Activated CD4-positive, alpha-beta memory T cell treated with anti-CD3 and anti-CD28 coated beads for 36 hours (primary cell): ENCODE results near the gene ALAD. TPM values are rescaled to one million over a fixed set of nuclear protein-coding genes. Genes with fewer than 3 reads are reported as not detected.
"Not testable (repeated sequence)": the region's sequence is repeated elsewhere in the genome, so short reads cannot be mapped to it uniquely, and the experiment has no call there.

Experiments
- CTCF ChIA-PET: fragments of 350-600 bp; sonication (Branson Sonifier 250); formaldehyde crosslinking; loops from one replicate; lab custom pipeline; 2021; ENCODE audit warnings: antibody characterized with exemption, inconsistent platforms; lab: Charles Lee
- POLR2A ChIA-PET: fragments of 350-600 bp; sonication (Branson Sonifier 250); formaldehyde crosslinking; loops from one replicate; lab custom pipeline; 2021; ENCODE audit warnings: antibody characterized with exemption; lab: Charles Lee
- DNase-seq: peaks from one replicate; pipeline ENCODE4 v3.0.0-alpha.2; 2020
- H3K27ac Mint-ChIP-seq: one replicate; pipeline ENCODE4 v1.8.0; 2021; ENCODE audit warnings: mixed read lengths
- H3K27me3 Mint-ChIP-seq: one replicate; pipeline ENCODE4 v1.8.0; 2021; ENCODE audit warnings: mixed read lengths
- H3K36me3 Mint-ChIP-seq: one replicate; pipeline ENCODE4 v1.8.0; 2021; ENCODE audit warnings: mixed read lengths
- H3K4me1 Mint-ChIP-seq: one replicate; pipeline ENCODE4 v1.8.0; 2021; ENCODE audit warnings: low read depth, mixed read lengths
- H3K4me3 Mint-ChIP-seq: one replicate; pipeline ENCODE4 v1.8.0; 2021; ENCODE audit warnings: mild to moderate bottlenecking, mixed read lengths
- H3K9me3 Mint-ChIP-seq: one replicate; pipeline ENCODE4 v1.8.0; 2021; ENCODE audit warnings: mixed read lengths
- intact Hi-C: fragments of 100-400 bp; cut with micrococcal nuclease; formaldehyde crosslinking; loops from one replicate; pipeline ENCODE4 v1.15.1; 2023
- total RNA-seq, 2 experiments: library from RNA; stranded (reverse); gene quantifications; one replicate each; pipeline ENCODE4 v1.2.3, GENCODE V29; 2021

ALAD gene
- 10 to 100 TPM; 21.4 to 22.9 TPM for total RNA-seq

DNA sequence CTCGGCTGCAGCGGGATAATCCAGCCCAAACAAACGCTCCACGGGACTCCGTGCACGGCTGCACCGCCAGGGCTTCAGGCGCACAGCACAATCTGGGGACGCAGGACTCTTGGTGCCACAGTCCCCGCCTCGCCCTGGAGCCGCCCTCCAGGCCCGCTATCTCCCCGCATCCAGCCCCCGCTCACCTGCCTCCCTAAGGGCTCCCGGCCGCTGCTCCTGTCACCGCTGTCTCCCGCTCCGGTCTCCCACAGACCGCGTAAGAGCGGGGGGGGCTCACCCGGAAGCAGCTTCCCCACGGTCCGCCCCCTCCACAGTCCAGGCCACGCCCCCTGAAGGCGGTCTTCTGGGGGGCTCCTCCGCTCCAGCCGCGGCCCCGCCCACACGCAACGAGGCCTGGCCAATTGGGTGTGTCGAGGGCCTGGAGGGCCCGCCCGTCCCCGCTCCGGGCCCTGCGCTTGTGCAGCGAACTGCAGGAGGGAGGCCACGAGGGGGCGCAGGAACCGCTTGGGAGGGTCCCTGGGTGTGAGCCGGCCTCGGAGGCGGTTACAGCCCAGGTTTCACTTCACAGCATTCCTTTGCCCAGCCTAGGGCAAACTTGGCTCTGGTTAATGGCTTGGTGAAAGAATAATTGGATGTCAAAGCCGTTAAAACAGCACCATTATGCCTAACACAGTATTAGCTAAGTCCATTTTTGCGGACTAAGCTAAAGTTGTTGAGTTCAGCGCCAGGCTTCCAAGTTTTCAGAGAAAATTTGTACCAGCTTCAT, at the start of gene ALAD:
TSS of gene ALAD (minus strand) at position 258 of the 766 bp plus-strand sequence. CDS start 7,725 bp downstream, outside the sequence.
- Mint-ChIP-seq H3K36me3 (no peaks in the 10 kb centered on the region), H3K4me3 (peak within 1 kb of the TSS; percentile 91), H3K27me3 (no peaks in the 10 kb centered on the region), H3K9me3 (no peaks in the 10 kb centered on the region), H3K4me1 (peaks cover 19% of the 10 kb centered on the region), H3K27ac (peak within 1 kb of the TSS; percentile 78)
- DNase-seq: peak; percentile 99
- CTCF ChIA-PET: interaction anchor here (0.6 to 6.7 kb wide), 29 partner anchors 9 to 255 kb away, joined by 3 to 81 read pairs (median 4); partner anchors contain the start of genes BSPRY, C9orf43, CDC26 and HDHD3
- intact Hi-C loops: loop anchor here (1.0 to 5.0 kb wide), 8 partner anchors 9 to 254 kb away; partner anchors contain the start of genes C9orf43, CDC26, FKBP15 and POLE3
- POLR2A ChIA-PET: interaction anchor here (1.0 to 2.4 kb wide), 4 partner anchors 9 to 221 kb away, joined by 3 to 18 read pairs (median 4); partner anchors contain the start of genes C9orf43, FKBP15, POLE3 and SLC31A1

DNA sequence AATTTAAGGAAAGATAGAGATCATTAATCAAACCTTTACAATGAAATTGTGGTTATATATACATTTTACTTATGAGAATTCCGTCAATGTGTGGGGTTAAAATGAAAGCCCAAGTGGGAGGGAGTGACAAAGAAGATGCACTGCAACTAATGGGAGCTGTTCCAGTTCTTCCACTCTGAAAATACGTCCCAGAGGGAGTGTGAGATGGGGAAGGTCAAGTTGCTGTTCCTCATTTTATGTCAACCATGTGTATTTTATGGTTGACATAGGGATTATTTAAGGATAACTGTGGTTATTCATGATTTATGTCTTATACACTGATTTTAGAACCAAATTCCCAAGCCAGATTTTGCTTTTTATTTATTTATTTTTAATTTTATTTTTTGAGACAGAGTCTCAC, 48.3 kb upstream of the ALAD start:
- no peak overlapping the region for H3K4me3 Mint-ChIP-seq
- H3K36me3 Mint-ChIP-seq: no peaks in the 10 kb centered on the region
- DNase-seq: no peak
- H3K27ac Mint-ChIP-seq: no peak overlapping the region
- H3K4me1 Mint-ChIP-seq: no peaks in the 10 kb centered on the region
- no peaks in the 10 kb centered on the region for H3K9me3 Mint-ChIP-seq
- POLR2A ChIA-PET: no interaction called here
- intact Hi-C loops: no loop called here
- CTCF ChIA-PET: interaction anchor here (6.6 to 7.0 kb wide), 2 partner anchors 141 to 207 kb away, joined by 110 to 250 read pairs; no protein-coding TSS in a partner anchor
- H3K27me3 Mint-ChIP-seq: no peaks in the 10 kb centered on the region

DNA sequence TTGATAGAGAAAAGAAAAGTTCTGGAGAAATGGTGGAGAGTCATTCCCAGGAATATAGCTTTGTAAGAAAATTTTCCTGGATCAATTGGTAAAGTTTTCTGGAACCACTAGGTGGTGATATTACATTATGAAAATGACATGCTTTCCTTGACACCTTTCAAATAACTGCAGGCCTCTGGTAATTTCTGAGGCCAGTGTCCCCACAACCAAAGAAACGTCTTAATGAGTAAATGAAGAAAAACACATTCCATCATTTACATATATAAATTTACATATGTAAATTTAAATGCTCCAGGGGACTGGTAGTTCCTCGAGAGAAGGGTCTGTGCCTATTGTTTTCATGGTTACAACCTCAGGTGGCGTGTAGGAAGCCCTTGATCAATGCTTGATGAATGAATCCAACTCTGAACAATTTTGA, 45.2 kb upstream of the ALAD start:
- no peak for DNase-seq
- POLR2A ChIA-PET: no interaction called here
- Mint-ChIP-seq H3K27me3 (no peaks in the 10 kb centered on the region), H3K9me3 (no peaks in the 10 kb centered on the region), H3K4me1 (no peaks in the 10 kb centered on the region), H3K36me3 (no peaks in the 10 kb centered on the region), H3K4me3 (no peak overlapping the region), H3K27ac (peak overlapping the region; percentile 55)
- CTCF ChIA-PET: interaction anchor here (0.6 to 7.0 kb wide), 35 partner anchors 9 to 563 kb away, joined by 3 to 250 read pairs (median 4); partner anchors contain the start of genes ALAD, C9orf43, CDC26 and POLE3
- intact Hi-C loops: loop anchor here (2.0 kb wide), 3 partner anchors 134 to 212 kb away; no protein-coding TSS in a partner anchor

DNA sequence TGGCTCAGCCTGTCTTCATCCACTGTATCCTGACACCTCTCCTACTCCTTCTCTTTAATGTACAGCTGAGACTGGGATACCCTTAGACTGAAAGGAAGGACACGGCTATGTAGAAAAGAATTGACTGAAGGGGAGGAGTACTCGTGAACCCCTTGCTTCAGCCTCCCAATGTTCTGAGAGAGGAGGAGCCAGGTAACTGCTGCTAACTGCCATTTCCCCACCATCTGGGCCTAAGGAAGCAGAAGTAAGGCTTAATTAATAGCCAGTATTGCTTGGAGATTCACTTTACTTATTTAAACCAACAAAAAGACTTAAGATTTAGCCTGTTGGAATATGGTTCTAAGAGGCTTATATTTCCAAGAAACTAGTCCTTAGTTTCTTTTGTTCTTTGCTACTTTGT, 43.7 kb upstream of the ALAD start:
- no peaks in the 10 kb centered on the region for H3K9me3 Mint-ChIP-seq
- H3K27ac Mint-ChIP-seq: no peak overlapping the region
- no peak for DNase-seq
- no peak overlapping the region for H3K4me3 Mint-ChIP-seq
- H3K36me3 Mint-ChIP-seq: no peaks in the 10 kb centered on the region
- H3K4me1 Mint-ChIP-seq: no peaks in the 10 kb centered on the region
- ChIA-PET CTCF (interaction anchor here (2.2 to 7.0 kb wide), 8 partner anchors 41 to 212 kb away, joined by 8 to 250 read pairs (median 14); partner anchors contain the start of gene ALAD), POLR2A (no interaction called here)
- no peaks in the 10 kb centered on the region for H3K27me3 Mint-ChIP-seq
- intact Hi-C loops: no loop called here

DNA sequence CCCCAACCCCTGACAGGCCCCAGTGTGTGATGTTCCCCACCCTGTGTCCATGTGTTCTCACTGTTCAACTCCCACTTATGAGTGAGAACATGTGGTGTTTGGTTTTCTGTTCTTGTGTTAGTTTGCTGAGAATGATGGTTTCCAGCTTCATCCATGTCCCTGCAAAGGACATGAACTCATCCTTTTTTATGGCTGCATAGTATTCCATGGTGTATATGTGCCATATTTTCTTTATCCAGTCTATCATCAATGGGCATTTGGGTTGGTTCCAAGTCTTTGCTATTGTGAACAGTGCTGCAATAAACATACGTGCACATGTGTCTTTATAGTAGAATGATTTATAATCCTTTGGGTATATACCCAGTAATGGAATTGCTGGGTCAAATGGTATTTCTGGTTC, 36.6 kb upstream of the ALAD start:
- CTCF ChIA-PET, intact Hi-C loops, H3K36me3 Mint-ChIP-seq, H3K27me3 Mint-ChIP-seq, H3K4me3 Mint-ChIP-seq, H3K9me3 Mint-ChIP-seq, H3K4me1 Mint-ChIP-seq, DNase-seq, H3K27ac Mint-ChIP-seq, POLR2A ChIA-PET: not testable (repeated sequence)

DNA sequence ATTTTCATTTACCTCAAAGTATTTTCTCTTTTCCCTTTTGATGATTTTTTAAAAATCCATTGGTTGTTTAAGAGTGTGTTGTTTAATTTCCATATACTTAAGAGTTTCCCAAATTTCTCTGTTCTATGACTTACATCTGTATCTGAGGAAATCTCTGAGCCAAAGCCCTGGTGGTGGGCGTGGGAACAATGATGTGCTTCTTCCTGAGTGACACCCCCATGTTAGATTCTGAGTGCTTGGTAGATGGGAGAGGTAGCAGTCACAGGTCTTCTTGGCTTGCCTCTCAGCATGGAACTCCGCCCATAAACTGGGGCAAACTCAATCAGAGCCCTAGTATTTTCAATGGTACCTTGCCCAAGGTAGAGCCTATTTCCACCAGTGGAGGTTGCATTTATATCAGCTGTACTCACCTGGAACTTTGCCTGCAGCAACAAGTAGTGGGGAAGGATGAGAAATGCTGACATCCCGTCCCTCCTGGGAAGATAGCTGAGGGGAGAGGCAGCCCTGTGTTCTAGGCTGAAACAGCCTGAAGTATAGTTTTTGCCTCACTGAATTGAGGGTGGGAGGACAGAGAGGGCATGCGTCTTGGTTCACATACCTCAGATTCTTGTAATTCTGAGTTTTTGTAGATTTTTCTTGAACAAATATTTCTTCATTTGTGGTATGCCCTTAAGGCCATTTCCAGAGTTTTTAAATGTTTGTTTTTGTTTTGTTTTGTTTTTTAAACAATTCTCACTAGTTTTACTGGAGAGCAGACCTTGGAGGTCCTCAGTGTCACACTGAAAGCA, 35.8 kb upstream of the ALAD start:
- Mint-ChIP-seq H3K27ac (no peak overlapping the region), H3K4me3 (no peak overlapping the region)
- POLR2A ChIA-PET: no interaction called here

DNA sequence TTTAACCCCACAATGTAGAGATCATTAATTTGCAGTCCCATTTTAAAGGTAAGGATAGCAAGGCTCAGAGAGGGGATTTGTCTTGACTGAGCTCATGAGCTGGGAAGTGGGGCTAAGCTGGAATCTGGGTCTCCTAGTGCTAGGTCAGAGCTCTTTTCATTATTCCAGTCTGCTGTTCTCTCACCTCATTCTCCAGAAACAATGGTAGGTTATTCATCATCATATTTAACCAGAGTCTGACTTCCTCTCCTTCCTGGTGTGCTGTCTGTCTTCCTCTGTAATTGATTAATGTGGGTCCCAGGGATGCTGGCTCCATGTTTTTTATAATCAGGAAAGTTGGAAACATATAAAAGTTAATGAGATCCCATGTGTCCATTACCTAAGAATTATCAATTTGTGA, 30.1 kb upstream of the ALAD start:
- DNase-seq: no peak
- Mint-ChIP-seq H3K27ac (no peak overlapping the region), H3K4me1 (no peaks in the 10 kb centered on the region), H3K9me3 (no peaks in the 10 kb centered on the region), H3K36me3 (no peaks in the 10 kb centered on the region), H3K4me3 (no peak overlapping the region), H3K27me3 (no peaks in the 10 kb centered on the region)
- intact Hi-C loops: no loop called here
- ChIA-PET POLR2A (no interaction called here), CTCF (interaction anchor here (1.0 to 1.2 kb wide), 2 partner anchors 15 to 225 kb away, joined by 5 to 6 read pairs; no protein-coding TSS in a partner anchor)

More for the DNA sequence above, 35.8 kb upstream of the ALAD start:
- CTCF ChIA-PET: no interaction called here
- Mint-ChIP-seq H3K4me1 (no peaks in the 10 kb centered on the region), H3K9me3 (no peaks in the 10 kb centered on the region), H3K36me3 (no peaks in the 10 kb centered on the region), H3K27me3 (no peaks in the 10 kb centered on the region)
- DNase-seq: no peak
- intact Hi-C loops: no loop called here

DNA sequence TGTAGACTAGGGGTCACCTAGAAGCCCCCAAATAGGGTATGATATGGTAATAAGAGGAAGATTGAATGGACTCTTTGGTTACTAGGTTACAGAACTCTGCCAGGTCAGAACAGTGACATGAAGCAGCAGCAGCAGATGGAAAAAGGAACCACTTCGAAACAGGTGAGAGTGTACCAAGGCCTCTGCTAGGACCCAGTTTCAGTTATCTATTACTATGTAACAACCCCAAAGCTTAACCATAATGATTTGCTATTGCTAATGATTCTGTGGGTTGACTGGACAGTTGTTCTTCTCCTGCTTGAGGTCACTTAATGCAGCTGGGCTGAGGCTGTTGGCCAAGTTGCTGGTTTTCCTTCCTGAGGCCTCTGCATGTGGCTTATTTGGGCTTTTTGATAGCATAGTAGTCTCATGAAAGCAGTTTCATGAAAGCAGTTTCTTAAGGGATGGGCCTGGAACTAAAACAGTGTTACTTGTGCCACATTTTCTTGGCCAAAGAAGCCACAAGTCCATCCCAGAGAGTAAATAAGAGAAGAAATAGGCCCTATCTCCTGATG, 27.1 kb upstream of the ALAD start:
- H3K27me3 Mint-ChIP-seq: peaks cover 6% of the 10 kb centered on the region
- ChIA-PET CTCF (no interaction called here), POLR2A (no interaction called here)
- no peak for DNase-seq
- intact Hi-C loops: no loop called here
- no peaks in the 10 kb centered on the region for H3K9me3 Mint-ChIP-seq
- no peak overlapping the region for H3K27ac Mint-ChIP-seq
- no peak overlapping the region for H3K4me3 Mint-ChIP-seq
- H3K4me1 Mint-ChIP-seq: no peaks in the 10 kb centered on the region
- no peaks in the 10 kb centered on the region for H3K36me3 Mint-ChIP-seq

DNA sequence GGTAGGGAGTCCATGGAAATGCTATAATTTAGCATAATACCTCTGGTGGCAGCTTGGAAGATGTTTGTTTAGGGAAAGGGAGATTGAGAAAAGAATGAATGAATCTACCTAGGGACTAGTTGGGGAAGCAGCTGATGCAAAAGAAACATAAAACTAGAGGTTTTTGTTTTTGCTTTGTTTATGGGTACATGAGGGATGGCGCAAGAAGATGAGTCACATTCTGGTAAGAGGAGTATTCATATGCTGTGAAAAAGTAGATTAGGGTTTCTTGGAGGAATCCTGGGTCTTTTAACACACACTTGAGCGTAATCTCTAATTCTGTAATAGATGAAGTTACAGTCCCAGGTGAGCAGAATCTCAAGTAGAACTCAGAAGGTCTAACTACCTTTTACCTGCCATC, 26.5 kb upstream of the ALAD start:
- H3K4me3 Mint-ChIP-seq: no peak overlapping the region
- intact Hi-C loops: no loop called here
- H3K4me1 Mint-ChIP-seq: no peaks in the 10 kb centered on the region
- peaks cover 6% of the 10 kb centered on the region for H3K27me3 Mint-ChIP-seq
- no peaks in the 10 kb centered on the region for H3K36me3 Mint-ChIP-seq
- ChIA-PET POLR2A (no interaction called here), CTCF (no interaction called here)
- no peak for DNase-seq
- H3K27ac Mint-ChIP-seq: no peak overlapping the region
- H3K9me3 Mint-ChIP-seq: no peaks in the 10 kb centered on the region

DNA sequence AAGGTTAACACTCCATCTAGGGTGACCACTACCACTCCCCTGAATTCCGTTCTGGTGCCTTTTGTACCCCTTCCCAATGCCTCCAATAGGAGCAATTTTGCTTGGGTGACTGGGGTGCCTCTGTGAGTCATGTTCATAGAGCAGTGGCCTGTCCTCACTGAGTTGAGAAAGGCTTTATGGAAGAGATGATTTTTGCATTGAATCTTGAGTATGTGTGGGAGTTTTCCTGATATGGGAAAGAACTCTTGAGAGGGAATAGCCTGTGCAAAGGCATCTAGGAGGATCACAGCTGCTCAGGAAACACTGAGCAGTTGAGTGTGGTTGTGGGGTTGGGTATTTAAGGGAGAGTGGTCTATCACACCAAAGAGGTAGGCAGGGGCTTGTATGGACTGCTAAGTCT, 25.6 kb upstream of the ALAD start:
- ChIA-PET POLR2A (interaction anchor here (0.6 to 1.1 kb wide), 2 partner anchors 63 to 157 kb away, joined by 3 read pairs; no protein-coding TSS in a partner anchor), CTCF (no interaction called here)
- no peak for DNase-seq
- H3K27me3 Mint-ChIP-seq: peaks cover 6% of the 10 kb centered on the region
- intact Hi-C loops: no loop called here
- no peaks in the 10 kb centered on the region for H3K4me1 Mint-ChIP-seq
- no peak overlapping the region for H3K27ac Mint-ChIP-seq
- no peak overlapping the region for H3K4me3 Mint-ChIP-seq
- H3K36me3 Mint-ChIP-seq: no peaks in the 10 kb centered on the region
- no peaks in the 10 kb centered on the region for H3K9me3 Mint-ChIP-seq

DNA sequence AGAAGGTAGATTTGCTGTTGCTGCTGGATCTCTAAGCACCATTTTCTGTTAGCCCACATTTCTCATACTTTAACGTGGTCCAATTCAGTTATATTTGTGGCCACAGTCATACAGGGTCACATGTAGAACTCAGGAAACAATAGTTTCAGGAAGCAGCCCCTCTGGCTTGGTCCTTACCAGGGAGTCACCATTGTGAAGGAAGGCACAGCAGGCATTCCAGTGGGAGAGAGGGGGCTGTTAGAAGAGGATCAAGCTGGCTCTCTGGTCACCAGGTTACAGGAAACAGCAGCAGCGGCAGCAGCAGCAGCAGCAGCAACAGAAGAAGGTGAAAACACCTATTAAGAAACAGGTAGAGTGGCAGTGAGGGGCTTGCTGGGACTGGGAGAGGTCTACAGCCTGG, 24.0 kb upstream of the ALAD start:
- Mint-ChIP-seq H3K27me3 (peaks cover 6% of the 10 kb centered on the region), H3K9me3 (no peaks in the 10 kb centered on the region), H3K36me3 (no peaks in the 10 kb centered on the region), H3K27ac (no peak overlapping the region), H3K4me1 (no peaks in the 10 kb centered on the region), H3K4me3 (no peak overlapping the region)
- ChIA-PET POLR2A (no interaction called here), CTCF (interaction anchor here (0.9 to 1.3 kb wide), 2 partner anchors 12 to 22 kb away, joined by 3 read pairs; no protein-coding TSS in a partner anchor)
- no peak for DNase-seq
- intact Hi-C loops: no loop called here
